GM19438 (cell line): ENCODE data around the gene PRR29.

Experiments used
- ATAC-seq: cut with Tn5 transposase; IDR thresholded peaks from one replicate; pipeline ENCODE4 v1.9.1; 2021; ENCODE audit warnings: low read depth; ENCODE audit not compliant: unreplicated experiment

The PRR29 gene

GRCh38 chr17:63998050-63998720 lies at the start of gene PRR29:
Gene PRR29 (plus strand): TSS chr17:63998351. CDS start chr17:63998365, 14 bp downstream.
- peak; percentile 66 for ATAC-seq

GRCh38 chr17:63948521-63948920 lies 49.6 kb upstream of the PRR29 start:
- no peak for ATAC-seq

DNA sequence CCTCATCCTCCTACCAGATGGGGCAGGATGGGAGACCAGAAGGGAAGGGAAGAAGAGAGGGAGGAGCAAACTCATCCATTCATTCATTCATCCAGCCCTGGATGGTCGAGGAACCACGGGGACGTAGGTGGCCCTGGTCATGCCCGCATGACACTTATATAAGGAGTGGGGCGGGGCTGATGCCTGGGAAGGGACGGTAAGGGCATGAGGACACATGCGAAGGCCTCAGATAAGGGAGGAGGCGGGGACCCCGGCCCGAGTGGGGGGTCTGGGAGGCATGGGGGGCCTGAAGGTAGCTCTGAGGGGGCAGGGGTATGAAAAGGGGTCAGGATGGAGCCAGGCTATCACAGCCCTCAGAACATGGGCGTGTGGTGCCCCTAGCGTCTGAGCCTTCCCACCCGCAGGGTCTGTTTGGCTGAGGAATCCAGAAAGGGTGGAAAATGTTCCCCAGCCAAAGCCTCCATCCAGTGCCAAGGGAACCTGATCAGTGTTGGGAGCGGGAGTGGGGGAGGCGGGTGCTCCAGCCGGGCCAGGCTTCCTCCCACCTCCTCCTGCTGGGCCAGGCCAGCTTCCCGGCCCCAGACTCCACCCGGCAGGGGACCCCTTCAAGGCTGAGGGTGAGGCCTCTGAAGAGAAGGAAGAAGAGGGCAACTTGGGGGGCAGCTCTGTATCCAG lies 48.4 kb upstream of the PRR29 start:
- ATAC-seq = no peak

DNA sequence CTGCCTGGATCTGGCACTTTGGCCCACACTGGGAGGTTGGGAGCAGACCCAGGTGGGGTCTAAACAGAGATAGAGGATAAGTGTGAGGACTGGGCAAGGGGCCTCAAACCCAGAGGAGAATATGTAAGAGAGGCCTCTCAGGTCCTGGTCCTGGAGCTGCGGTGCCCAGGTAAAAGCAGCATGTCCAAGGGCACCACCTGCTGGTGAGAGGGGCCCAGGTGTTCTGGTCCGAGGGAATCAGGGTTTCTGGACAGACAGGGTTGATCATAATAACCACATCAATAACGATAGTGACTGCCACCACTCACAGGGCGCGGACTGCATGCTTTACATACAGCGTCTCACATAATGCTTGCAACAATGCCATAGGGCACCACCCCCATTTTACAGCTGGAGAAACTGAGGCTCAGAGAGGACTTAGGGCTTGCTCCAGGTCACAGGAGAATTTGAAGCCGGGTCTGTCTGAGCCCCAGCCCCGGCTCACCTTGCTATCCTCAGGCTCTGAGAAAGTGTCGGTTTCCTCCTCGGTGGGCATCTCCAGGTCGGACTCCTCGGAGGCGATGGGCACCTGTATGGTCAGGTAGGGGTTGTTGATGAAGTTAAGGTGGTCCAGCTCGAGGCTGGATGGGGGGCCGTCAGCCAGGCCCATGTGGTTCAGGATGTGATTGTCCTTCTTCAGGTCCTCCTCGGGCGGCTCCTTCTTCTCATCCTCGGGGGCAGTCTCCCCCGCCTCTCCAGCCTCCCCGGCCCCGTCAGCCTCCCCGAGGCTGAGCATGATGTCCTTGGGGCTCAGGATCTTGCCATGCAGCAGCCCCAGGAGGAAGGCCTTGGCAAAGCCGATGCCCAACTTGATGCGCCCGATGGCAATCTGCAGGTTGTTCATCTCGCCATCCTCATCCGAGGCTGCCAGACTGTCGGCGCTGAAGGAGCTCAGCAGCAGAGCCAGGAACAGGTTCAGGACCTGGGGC lies 46.9 kb upstream of the PRR29 start:
- no peak for ATAC-seq

DNA sequence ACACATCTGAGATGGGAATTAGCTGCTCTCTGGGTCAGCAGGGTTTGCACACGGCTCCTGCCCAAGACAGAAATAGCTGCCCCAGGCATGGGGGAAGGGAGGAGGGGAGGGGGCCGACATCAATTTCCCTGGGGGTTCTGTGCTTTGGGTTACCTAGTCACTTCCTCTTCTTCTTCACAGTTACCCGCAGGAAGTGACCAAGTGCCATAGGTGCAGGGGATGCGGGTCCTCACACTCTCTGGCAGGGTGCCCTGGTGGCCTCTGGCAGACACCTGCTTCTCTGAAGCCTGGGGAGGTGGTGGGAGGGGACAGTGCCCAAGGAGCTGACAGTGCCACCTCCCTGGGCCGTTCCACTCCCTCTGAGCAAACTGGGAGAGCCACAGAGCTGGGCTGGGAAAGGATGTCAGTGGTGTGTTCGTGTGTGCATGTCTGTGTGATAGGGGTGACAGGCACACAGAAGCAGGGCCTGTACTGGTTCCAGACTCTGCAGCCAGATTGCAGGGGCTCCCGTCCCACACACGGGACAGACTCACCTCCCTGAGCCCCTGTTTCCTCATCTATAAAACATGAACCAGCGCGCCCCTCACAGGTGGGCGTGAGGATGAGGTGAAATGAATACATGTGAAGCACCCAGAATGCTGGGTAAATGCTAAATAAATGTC lies 43.6 kb upstream of the PRR29 start:
- no peak for ATAC-seq

DNA sequence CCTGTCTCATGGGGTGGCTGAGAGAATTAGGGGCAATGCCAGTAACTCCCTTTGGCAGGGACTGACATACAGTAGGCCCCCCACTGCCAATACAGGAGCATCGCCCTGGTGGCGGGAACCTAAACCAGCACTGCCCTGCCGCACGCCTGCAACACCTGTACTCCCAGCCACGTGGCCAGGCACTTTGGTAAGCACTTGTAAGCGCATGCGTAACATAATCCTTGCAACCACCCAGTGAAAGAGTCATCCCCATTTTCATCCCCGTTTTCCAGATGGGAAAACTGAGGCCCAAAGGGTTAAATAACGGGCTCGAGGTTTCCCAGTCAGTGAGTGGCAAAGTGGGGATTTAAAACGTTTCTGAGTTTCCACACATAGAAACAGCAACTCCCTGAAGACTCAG lies 42.9 kb upstream of the PRR29 start:
- ATAC-seq = no peak

GRCh38 chr17:63955791-63956190 lies 42.4 kb upstream of the PRR29 start:
- ATAC-seq = no peak

DNA sequence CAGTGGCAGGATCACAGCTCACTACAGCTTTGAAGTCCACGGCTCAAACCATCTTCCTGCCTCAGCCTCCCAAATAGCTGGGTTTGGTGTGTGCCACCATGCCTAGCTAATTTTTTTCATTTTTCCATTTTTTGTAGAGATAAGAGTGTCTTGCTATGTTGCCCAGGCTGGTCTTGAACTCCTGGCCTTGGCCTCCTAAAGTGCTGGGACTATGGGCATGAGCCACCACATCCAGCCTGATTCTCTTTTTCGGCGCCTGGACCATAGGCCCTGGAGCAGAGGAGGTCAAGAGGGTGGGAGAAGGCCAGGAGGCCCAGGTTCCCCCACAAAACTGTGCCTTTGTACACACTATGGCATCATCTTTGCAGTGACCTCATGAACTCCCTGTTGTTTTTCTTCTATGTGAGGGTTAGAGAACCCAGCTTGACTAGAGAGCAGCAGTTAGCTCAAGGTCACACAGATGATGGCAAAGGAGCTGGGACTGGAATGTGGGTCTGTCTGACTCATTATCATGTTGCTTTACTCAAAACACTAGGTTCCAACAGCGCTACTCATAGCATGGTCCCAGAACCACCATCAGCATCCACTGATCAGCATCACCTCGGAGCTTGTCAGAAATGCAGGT lies 41.7 kb upstream of the PRR29 start:
- ATAC-seq = no peak

DNA sequence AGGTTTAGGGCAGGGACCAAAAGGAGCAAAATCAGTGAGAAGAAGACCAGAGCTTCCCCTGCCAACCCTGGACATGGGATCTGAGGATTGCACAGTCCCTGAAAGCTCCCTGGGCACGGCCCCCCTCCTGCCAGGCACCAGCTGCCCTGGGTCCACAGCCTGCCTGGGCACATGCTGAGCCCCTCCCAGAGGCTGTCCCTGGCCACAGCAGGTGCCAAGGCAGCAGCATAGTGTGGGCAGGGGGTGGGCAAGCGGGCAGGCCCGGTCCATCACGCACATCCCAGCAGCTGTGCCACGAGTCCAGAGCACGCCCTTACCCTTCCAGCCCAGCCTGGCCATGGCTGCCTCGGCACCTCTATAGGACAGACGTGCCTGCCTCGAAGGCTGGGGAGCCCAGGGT lies 38.1 kb upstream of the PRR29 start:
- no peak for ATAC-seq

DNA sequence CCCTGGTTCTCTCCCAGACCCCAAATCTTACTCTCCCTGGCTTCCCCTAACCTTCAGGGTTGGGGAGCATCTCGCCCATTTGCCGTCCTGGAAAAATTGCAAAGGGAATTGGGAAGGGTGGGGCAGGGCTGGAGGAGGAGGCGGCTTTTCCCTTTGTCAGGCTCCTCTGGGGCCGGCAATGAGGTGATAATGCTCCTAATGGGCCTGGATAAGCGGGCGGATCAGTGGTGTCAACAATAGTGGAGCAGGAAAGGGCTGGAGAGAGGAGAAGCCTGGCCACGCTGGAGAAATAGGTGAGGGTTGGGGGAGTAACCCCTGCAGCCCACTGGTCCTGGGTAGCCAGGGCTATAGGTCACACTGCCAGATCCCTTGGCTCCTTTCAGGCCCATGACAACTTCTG lies 37.7 kb upstream of the PRR29 start:
- no peak for ATAC-seq

DNA sequence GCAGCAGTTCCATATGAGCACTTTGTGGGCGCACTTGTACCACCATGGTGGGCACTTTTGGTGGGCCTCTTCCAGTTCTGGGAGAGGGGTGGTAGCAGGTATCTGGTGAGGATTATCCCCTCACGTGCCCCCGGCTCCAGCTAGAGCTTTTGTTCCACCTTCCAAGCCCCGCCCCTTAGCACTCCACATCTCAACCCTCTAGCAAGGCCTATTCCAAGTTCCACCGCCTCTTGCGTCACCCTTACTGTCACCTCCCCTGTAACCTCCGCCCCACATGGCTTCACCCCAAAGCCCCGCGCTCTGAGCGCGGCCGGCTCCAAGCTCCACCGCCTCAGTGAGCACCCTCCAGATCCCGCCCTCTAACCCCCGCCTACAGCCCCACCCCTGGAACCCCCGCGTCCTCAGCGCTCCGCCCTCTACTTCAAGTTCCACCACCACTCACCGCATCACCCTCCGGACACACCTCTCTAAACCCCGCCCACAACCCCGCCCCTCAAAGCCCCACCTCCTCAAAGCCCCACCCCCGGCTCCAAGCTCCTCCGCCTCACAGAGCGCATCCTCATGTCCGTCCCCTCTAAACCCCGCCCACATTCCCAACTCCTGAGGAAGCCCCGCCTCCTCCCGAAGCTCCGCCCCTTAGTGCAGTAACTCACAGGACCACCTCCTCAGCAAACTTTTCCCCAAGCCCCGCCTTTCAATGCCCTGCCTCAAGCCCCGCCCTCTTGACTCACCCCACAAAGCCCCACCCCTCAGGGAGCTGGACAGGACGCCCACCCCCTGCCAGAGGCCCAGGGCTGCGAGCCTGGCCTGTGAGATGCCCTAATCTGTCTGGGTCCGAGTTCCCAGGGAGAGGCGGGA lies 36.6 kb upstream of the PRR29 start:
- no peak for ATAC-seq

DNA sequence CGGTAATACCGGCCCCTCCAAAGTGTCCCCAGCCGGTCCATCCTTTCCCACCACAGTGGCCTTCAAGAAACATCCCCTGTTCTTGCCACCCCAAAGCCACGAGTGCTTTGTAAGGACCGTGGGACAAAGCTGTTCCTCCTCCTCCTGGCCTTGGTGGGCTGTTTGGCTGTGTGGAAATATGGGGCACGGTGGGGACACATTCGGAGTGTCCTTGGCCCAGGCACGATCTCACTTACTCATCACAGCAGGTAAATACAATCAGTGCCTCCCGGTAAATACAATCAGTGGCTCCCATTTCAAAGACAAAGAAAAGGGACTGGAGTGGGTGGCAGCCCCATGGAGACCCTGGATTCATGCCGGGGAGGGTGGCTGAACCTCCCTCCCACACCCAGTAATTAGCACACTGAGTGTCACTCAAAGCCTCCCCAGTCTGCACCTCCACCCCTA lies 35.8 kb upstream of the PRR29 start:
- no peak for ATAC-seq

DNA sequence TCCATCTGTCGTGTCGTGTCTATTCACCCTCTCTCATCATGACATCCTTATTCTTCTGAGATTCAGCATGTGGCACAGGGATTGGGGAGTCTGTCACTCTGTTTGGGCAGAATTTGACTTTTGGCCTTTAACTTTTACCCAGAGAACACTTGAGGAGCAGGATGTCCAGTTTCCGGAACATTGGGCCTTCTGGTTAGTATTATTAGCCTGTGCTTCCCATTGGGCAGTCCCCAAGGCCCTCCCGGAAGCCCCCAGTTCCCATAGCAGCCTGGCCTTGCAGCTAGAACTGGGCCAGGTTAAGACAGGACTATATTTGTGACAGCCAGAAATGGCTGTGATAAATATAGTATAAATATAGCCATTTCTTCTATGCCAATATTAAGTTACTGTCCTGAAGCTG lies 35.0 kb upstream of the PRR29 start:
- ATAC-seq = no peak

DNA sequence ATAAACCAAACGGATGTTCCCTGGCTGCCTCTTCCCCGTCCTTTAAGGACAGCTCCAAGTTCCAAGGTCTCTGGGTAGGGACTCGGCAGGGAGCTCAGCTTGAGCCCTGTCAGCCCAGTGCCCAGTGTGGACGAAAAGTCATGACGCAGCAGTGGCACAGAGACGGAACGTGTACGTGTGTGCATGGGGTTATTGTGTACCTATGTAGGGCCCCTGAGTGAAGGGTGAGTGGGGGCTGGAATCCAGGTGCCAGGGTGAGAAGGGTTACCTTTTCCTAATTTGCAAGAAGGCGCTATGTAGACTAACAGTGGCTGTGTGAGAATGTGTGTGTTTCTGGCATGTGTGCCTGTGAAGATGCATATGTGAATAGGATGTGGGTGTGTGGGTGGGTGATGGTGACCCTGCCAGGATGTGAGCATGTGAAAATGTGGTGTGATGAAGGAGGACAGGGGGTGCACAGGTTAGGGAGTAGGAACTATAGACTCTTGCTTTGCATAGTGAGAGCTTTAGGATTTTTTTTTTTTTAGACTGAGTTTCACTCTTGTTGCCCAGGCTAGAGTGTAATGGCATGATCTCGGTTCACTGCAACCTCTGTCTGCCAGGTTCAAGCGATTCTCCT lies 31.4 kb upstream of the PRR29 start:
- ATAC-seq = no peak

- ATAC-seq = no peak
These were observed 30.2 kb upstream of the PRR29 start for GRCh38 chr17:63967953-63968352.

DNA sequence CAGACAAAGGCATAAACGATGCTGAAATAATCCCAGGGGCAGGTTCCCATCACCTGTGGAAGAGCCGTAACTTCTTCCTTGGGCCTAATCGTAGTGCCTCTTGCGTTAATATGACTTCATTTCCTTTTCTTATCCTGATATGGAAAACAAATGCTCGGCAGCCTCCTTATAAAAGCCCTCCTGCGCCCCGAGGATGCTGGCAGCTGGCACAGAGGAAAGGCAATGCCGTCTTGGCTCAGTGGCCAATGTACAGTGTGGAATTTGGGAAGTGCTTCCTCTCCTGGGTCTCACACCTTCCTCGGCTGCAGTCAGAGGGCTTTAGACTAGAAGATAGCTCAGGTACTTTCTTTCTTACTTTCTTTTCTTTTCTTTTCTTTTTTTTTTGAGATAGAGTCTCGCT lies 28.9 kb upstream of the PRR29 start:
- ATAC-seq = no peak

DNA sequence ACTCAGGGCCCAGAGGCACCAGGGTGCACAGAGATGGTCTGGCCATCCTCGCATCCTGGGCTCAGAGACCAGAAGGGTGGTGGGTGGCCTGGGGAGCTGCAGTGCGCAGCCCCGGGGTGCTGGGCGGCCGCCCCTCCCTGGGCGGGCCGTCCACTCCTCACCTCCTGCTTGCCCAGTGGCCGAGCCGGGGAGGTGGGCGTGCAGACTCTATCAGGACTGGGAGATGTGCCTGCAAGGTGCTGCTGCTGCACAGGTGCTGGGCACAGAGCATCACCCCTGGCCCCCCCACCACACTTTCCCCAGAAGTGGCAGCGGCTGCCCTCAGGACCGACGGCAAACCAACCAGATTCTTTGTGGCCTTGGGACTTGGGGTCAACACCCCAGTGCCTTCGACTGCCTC lies 25.4 kb upstream of the PRR29 start, which contains the start of gene SCN4A:
Gene SCN4A (minus strand): TSS at position 123 of the 400 bp plus-strand sequence. CDS start 77 bp downstream, at position 46.
- ATAC-seq = no peak

DNA sequence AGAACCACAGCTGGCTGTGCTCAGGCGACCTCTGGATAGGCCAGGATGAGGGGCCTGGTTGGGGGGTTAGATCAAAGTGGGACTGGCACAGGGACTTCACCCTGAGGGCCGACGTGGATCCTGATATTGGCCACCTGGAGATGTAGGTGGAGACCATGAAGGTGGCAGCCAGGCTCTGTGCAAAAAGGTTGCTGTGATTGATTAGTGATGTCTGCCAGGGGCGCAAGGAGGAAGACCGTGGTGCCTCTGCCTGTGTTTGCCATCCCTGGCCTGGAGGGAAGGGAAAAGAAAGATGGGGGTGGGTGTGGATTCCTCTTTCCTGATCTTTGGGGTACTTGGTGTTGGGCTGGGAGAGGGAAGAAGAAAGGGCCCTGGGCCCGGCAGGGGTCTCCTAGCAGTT lies 24.9 kb upstream of the PRR29 start:
- no peak for ATAC-seq
